ENCODE measurements around the gene PLCB1.

- TF ChIP-seq CTCF (conservative IDR thresholded peaks at IDR 0.05 in 1 of 2, IDR thresholded peaks at IDR 0.05 in 1 of 2; ENCODE audit: low read depth in 1 of 2, low read length in 2 of 2): no peak
- no peak for TF ChIP-seq EZH2 (IDR thresholded peaks at IDR 0.05; ENCODE audit: low read length, missing control alignments)
Measured at GRCh38 chr20:8190043-8190880, 58.2 kb downstream of the PLCB1 start.
